IMR-90 (cell line): ENCODE results near the gene PLPP1.

ENCODE experiments used
- BHLHE40 ChIP-seq: fragments of 150-350 bp; IDR thresholded peaks from 2 replicates; pipeline ENCODE4 v1.6.1; 2016; ENCODE audit warnings: mild to moderate bottlenecking, low read depth, low read length
- CEBPB ChIP-seq: IDR thresholded peaks from 2 replicates; pipeline ENCODE4 v1.6.1; 2012; ENCODE audit warnings: low read depth, low read length, improper control_type of control experiment
- CTCF ChIP-seq: conservative IDR thresholded peaks from 2 replicates; pipeline ENCODE4 v1.5.1; 2012; ENCODE audit warnings: mild to moderate bottlenecking, low read depth, low read length, improper control_type of control experiment
- ELK1 ChIP-seq: fragments of 150-350 bp; IDR thresholded peaks from 2 replicates; pipeline ENCODE4 v1.6.1; 2016; ENCODE audit warnings: low read depth, mild to moderate bottlenecking, low read length, moderate library complexity, borderline replicate concordance
- MAFK ChIP-seq: IDR thresholded peaks from 2 replicates; pipeline ENCODE4 v1.6.1; 2012; ENCODE audit warnings: low read depth, low read length, improper control_type of control experiment
- MXI1 ChIP-seq: IDR thresholded peaks from 2 replicates; pipeline ENCODE4 v1.6.1; 2012; ENCODE audit warnings: low read depth, mild to moderate bottlenecking, low read length, moderate library complexity, borderline replicate concordance
- NFE2L2 ChIP-seq: fragments of 150-350 bp; IDR thresholded peaks from 2 replicates; pipeline ENCODE4 v1.6.1; 2016; ENCODE audit warnings: low read depth, mild to moderate bottlenecking, low read length
- POLR2A ChIP-seq: IDR thresholded peaks from 2 replicates; pipeline ENCODE4 v1.6.1; 2012; ENCODE audit warnings: mild to moderate bottlenecking, low read depth, low read length
- RAD21 ChIP-seq: IDR thresholded peaks from 2 replicates; pipeline ENCODE4 v1.6.1; 2012; ENCODE audit warnings: low read length, improper control_type of control experiment
- RCOR1 ChIP-seq: IDR thresholded peaks from 2 replicates; pipeline ENCODE4 v1.6.1; 2012; ENCODE audit warnings: mild to moderate bottlenecking, low read length, improper control_type of control experiment; ENCODE audit not compliant: insufficient replicate concordance
- RFX5 ChIP-seq: IDR thresholded peaks from 2 replicates; pipeline ENCODE4 v1.8.0; 2012; ENCODE audit warnings: low read depth, mild to moderate bottlenecking, low read length, moderate library complexity
- SMC3 ChIP-seq: fragments of 150-350 bp; IDR thresholded peaks from 2 replicates; pipeline ENCODE4 v1.6.1; 2016; ENCODE audit warnings: low read depth, mild to moderate bottlenecking, antibody characterized with exemption, low read length, moderate library complexity
- USF2 ChIP-seq: fragments of 150-350 bp; IDR thresholded peaks from 2 replicates; pipeline ENCODE4 v1.6.1; 2017; ENCODE audit warnings: mild to moderate bottlenecking, antibody characterized with exemption, low read length, low read depth

- no peak for TF ChIP-seq CTCF
- TF ChIP-seq RAD21 = no peak
- no peak for TF ChIP-seq NFE2L2
- no peak for TF ChIP-seq SMC3
- TF ChIP-seq RCOR1 = no peak
- TF ChIP-seq POLR2A = no peak
- no peak for TF ChIP-seq BHLHE40
- no peak for TF ChIP-seq ELK1
- TF ChIP-seq CEBPB = no peak
- no peak for TF ChIP-seq MXI1
- no peak for TF ChIP-seq RFX5
- no peak for TF ChIP-seq MAFK
- TF ChIP-seq USF2 = no peak
Measured at GRCh38 chr5:55470282-55470681, 64.5 kb downstream of the PLPP1 start.
